ENCODE measurements around the gene GAPDH. TPM values are rescaled to one million over a fixed set of nuclear protein-coding genes. Genes with fewer than 3 reads are reported as not detected.

Gene GAPDH
- polyA plus RNA-seq, 1 of the 3 experiments (the other 2 are of a cell fraction), result 8,077 TPM

DNA sequence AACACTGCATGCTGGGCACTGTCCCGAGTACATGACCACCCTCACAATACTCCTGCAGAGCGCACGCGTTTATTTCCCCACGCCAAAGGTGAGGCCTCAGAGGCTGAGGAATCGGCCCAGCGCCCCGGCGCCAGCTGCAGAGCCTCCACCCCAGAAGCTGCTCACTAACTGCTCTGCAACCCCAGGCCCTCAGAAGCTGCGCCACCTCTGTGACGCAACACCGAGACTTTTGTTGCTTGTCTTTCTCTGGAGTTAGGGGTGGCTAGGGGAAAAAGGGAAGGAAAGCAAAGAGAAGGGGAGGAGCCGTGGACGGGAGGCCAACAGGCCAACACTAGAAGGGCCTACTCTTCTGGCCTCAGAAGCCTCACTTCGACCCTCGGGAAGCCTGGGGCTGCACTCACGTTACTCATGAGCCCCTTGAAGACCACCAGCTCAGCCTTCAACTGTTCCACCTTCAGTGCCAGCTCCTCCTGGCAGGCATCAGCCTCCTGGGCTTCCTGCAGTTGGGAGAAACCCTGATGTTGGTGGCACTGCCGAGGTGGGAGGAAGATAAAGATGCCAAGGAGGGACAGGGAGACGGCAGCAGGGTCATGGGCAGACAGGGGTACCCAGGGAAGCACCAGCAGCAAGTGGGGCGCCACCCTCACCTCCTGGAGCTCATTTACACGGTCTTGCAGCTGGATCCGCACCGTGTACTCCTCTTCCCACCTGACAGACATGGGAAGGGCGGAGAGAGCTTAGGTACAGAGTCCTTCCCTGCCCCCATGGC lies 16.2 kb downstream of the GAPDH start:
- Histone ChIP-seq H3K9me3 (no peaks in the 10 kb centered on the region), H3K27me3 (ENCODE audit: insufficient read depth) (no peaks in the 10 kb centered on the region), H3K36me3 (replicated peaks in 1 of 2; ENCODE audit: control insufficient read depth in 1 of 2, insufficient read depth in 2 of 2, low read length in 1 of 2) (peaks cover 12 to 20% of the 10 kb centered on the region in 2 experiments), H3K4me1 (ENCODE audit: control insufficient read depth in 1 of 2, insufficient read depth in 2 of 2, low read depth in 1 of 2, low read length in 1 of 2) (peaks cover 36 to 65% of the 10 kb centered on the region in 2 experiments), H3K27ac (ENCODE audit: low read depth in 2 of 2, low read length in 1 of 2) (peak overlapping the region in 1 of 2 experiments; percentile 93; a peak in 3 of 4 replicates), H2AFZ (ENCODE audit: low read depth) (no peak overlapping the region), H3K9ac (no peak overlapping the region; the same call in 1 of the 2 replicates), H4K20me1 (ENCODE audit: insufficient read depth) (peaks cover 9% of the 10 kb centered on the region; the same call in 1 of the 2 replicates), H3K9me2 (no peaks in the 10 kb centered on the region), H3K4me2 (peak overlapping the region; percentile 89), H3K79me2 (ENCODE audit: insufficient read depth) (peaks cover 89% of the 10 kb centered on the region), H3K4me3 (ENCODE audit: low read depth in 2 of 2, low read length in 1 of 2) (no peak overlapping the region), H3F3A (replicated peaks; ENCODE audit: insufficient read depth) (peaks cover 57% of the 10 kb centered on the region)
- CTCF ChIA-PET, result interaction anchor here (1.1 to 14.7 kb wide), 6 partner anchors 8 to 318 kb away, joined by 3 to 228 read pairs (median 3); partner anchors contain the start of gene GAPDH
- TF ChIP-seq SMC3 (IDR thresholded peaks at IDR 0.05; ENCODE audit: low read depth, low read length), result no peak
- no peak for TF ChIP-seq ELF1 (IDR thresholded peaks at IDR 0.05)
- no peak for TF ChIP-seq CHD2 (IDR thresholded peaks at IDR 0.05; ENCODE audit: low read length, partially characterized antibody)
- TF ChIP-seq, protein P1, sequence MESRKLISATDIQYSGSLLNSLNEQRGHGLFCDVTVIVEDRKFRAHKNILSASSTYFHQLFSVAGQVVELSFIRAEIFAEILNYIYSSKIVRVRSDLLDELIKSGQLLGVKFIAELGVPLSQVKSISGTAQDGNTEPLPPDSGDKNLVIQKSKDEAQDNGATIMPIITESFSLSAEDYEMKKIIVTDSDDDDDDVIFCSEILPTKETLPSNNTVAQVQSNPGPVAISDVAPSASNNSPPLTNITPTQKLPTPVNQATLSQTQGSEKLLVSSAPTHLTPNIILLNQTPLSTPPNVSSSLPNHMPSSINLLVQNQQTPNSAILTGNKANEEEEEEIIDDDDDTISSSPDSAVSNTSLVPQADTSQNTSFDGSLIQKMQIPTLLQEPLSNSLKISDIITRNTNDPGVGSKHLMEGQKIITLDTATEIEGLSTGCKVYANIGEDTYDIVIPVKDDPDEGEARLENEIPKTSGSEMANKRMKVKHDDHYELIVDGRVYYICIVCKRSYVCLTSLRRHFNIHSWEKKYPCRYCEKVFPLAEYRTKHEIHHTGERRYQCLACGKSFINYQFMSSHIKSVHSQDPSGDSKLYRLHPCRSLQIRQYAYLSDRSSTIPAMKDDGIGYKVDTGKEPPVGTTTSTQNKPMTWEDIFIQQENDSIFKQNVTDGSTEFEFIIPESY (IDR thresholded peaks at IDR 0.05; ENCODE audit: borderline replicate concordance, low read depth), result no peak
- TF ChIP-seq, protein P2, sequence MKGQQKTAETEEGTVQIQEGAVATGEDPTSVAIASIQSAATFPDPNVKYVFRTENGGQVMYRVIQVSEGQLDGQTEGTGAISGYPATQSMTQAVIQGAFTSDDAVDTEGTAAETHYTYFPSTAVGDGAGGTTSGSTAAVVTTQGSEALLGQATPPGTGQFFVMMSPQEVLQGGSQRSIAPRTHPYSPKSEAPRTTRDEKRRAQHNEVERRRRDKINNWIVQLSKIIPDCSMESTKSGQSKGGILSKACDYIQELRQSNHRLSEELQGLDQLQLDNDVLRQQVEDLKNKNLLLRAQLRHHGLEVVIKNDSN (IDR thresholded peaks at IDR 0.05; ENCODE audit: borderline replicate concordance, low read depth), result no peak
- TF ChIP-seq, protein P3, sequence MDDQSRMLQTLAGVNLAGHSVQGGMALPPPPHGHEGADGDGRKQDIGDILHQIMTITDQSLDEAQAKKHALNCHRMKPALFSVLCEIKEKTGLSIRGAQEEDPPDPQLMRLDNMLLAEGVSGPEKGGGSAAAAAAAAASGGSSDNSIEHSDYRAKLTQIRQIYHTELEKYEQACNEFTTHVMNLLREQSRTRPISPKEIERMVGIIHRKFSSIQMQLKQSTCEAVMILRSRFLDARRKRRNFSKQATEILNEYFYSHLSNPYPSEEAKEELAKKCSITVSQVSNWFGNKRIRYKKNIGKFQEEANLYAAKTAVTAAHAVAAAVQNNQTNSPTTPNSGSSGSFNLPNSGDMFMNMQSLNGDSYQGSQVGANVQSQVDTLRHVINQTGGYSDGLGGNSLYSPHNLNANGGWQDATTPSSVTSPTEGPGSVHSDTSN (IDR thresholded peaks at IDR 0.05), result no peak
- no peak for TF ChIP-seq JUND (IDR thresholded peaks at IDR 0.05)
- TF ChIP-seq RAD21 (IDR thresholded peaks at IDR 0.05; ENCODE audit: low read length), result no peak
- no peak for TF ChIP-seq FOSL2 (IDR thresholded peaks at IDR 0.05; ENCODE audit: borderline replicate concordance, low read depth)
- TF ChIP-seq, protein P4, sequence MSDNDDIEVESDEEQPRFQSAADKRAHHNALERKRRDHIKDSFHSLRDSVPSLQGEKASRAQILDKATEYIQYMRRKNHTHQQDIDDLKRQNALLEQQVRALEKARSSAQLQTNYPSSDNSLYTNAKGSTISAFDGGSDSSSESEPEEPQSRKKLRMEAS (IDR thresholded peaks at IDR 0.05; ENCODE audit: low read depth), result no peak
- TF ChIP-seq MXI1 (IDR thresholded peaks at IDR 0.05; ENCODE audit: low read depth, low read length), result no peak
- TF ChIP-seq MEF2A (IDR thresholded peaks at IDR 0.05; ENCODE audit: borderline replicate concordance, low read depth), result no peak
- 95% methylated on average over 24 of the region's 24 CpGs for WGBS (ENCODE audit: low lambda C conversion rate)
- POLR2A ChIA-PET, result interaction anchor here (4.3 to 6.1 kb wide), 2 partner anchors 12 to 16 kb away, joined by 21 to 73 read pairs; partner anchors contain the start of gene GAPDH
- DNase-seq, result no peak
